C1 segment of cervical spinal cord (tissue), 14 donors: ENCODE results near the gene ZNF556.

Source experiments
- DNase-seq, 14 donors: peaks; one replicate each; lab custom pipeline; 2025; lab: John Stamatoyannopoulos, UW

ZNF556 gene

DNA sequence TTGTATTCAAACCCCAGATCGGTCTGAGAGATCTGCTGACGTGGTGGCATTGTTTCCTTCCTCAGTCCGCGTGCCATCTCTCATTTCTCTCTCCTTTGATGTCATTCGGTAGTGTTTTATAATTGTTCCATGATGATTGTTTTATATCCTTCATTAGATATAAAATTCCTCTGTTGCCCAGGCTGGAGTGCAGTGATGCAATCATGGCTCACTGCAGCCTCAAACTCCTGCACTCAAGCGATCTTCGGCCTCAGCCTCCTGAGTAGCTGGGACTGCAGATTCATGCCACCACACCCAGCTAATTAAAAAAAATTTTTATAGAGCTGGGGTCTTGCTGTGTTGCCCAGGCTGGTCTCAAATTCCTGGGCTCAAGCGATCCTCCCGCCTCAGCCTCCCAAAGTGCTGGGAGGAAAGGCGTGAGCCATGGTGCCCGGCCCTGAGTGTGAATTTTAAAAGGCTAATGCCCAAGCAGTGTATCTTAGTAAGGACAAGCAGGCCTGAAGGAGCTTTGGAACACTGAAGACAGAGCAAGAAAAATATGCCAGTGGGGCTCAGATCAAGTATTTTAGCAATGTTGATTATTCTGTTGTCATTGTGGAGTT is 38.9 kb downstream of the ZNF556 start:
- no peak for DNase-seq

GRCh38 chr19:2906631-2907195 is 39.6 kb downstream of the ZNF556 start:
- no peak for DNase-seq

DNA sequence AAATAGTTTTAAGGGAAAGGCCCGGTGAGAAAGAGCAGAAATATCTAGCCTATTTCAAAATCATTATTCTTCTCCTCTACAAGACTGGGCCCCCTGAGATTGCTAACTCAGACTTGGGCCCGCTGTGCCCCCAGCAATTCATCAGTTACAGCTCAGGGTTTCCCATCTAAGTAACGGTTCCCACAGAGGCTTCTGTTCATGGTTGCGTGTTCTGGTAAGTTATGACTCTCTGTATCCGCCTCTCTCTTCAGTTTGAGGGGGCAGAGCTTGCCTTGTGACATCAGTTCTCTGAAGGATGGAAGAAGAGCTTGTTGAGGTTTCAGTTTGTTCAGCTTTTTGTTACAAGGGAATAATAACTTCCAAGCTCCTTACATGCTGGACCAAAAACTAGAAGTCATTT is 45.2 kb downstream of the ZNF556 start:
- no peak for DNase-seq

GRCh38 chr19:2917275-2918184 is 50.4 kb downstream of the ZNF556 start:
- DNase-seq, result no peak

DNA sequence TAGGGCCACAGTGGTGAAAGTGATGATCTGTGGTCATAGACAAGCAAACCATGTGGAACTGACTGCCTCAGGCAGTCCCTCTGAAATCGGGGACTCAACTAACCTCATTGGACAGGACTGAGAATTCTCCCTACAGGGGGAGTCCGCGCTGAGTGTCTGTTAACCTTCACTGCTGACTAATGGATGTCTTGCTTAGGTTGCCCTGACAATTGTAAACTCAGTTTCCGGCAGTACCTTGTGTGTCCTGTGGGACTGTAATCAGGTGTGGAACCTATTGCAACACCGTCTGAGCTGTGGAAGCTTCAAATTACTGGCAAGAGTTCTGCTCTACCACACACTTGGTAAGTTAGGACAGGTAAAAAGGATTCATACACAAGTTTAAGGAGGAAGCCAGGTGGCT is 55.9 kb downstream of the ZNF556 start:
- no peak for DNase-seq

- DNase-seq, result peak in 3 of 14 donors; percentile 12 to 42 (median 32)
Observed at GRCh38 chr19:2923510-2923909, 56.4 kb downstream of the ZNF556 start.

- DNase-seq, result no peak
Observed at GRCh38 chr19:2926341-2927031, 59.4 kb downstream of the ZNF556 start.

DNA sequence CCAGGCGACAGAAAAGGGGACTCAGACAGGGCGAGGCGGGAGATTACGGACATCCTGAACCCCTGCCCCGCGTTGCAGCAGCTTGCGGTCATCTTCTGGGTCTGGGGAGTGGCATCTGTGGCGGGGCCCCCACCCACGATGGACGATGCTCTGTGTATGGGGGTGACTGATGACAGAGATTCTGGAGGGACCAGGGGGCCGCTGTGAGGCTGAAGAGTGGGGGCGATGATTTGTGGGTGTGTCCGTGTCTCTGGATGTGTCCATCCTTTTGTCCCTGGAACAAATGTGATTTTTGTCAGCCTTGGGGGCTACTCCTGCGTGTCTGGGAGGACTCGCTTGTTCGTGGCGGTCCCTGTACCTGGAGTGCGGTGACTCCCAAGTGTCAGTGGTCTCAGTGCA is 59.9 kb downstream of the ZNF556 start:
- no peak for DNase-seq
